GM18520 (cell line): ENCODE results near the gene SPAG4.
A peak's percentile ranks its signal among the peaks of the same experiment; 100 is the strongest.

ENCODE experiments used
- ATAC-seq: cut with Tn5 transposase; IDR thresholded peaks from one replicate; pipeline ENCODE4 v1.9.1; 2021; ENCODE audit not compliant: unreplicated experiment

The SPAG4 gene

GRCh38 chr20:35615667-35616464 lies at the start of gene SPAG4:
TSS of gene SPAG4 (plus strand) at chr20:35615829. CDS start at chr20:35616004, 175 bp downstream.
- ATAC-seq, result peak; percentile 73

GRCh38 chr20:35568645-35569044 lies 47.0 kb upstream of the SPAG4 start:
- ATAC-seq, result no peak

GRCh38 chr20:35571555-35571954 lies 44.1 kb upstream of the SPAG4 start:
- ATAC-seq, result no peak

GRCh38 chr20:35572838-35573237 lies 42.8 kb upstream of the SPAG4 start:
- ATAC-seq, result no peak

GRCh38 chr20:35575958-35576357 lies 39.7 kb upstream of the SPAG4 start:
- ATAC-seq, result no peak

GRCh38 chr20:35576816-35577215 lies 38.8 kb upstream of the SPAG4 start:
- ATAC-seq, result no peak

- ATAC-seq, result no peak
Observed at GRCh38 chr20:35578469-35578868, 37.2 kb upstream of the SPAG4 start.

GRCh38 chr20:35579196-35579595 lies 36.4 kb upstream of the SPAG4 start:
- ATAC-seq, result no peak

GRCh38 chr20:35582131-35582530 lies 33.5 kb upstream of the SPAG4 start:
- ATAC-seq, result no peak

- ATAC-seq, result no peak
Observed at GRCh38 chr20:35582741-35583404, 32.8 kb upstream of the SPAG4 start.

- ATAC-seq, result no peak
Observed at GRCh38 chr20:35583636-35584560, 31.7 kb upstream of the SPAG4 start.

- no peak for ATAC-seq
Observed at GRCh38 chr20:35586751-35587425, 28.7 kb upstream of the SPAG4 start.

GRCh38 chr20:35587436-35587835 lies 28.2 kb upstream of the SPAG4 start:
- no peak for ATAC-seq

- ATAC-seq, result no peak
Observed at GRCh38 chr20:35588397-35588796, 27.2 kb upstream of the SPAG4 start.

- ATAC-seq, result no peak
Observed at GRCh38 chr20:35592339-35592974, 23.2 kb upstream of the SPAG4 start.

- no peak for ATAC-seq
Observed at GRCh38 chr20:35595456-35595855, 20.2 kb upstream of the SPAG4 start.

- ATAC-seq, result no peak
Observed at GRCh38 chr20:35595901-35596300, 19.7 kb upstream of the SPAG4 start.

- no peak for ATAC-seq
Observed at GRCh38 chr20:35597186-35597585, 18.4 kb upstream of the SPAG4 start.

- ATAC-seq, result no peak
Observed at GRCh38 chr20:35598476-35598875, 17.2 kb upstream of the SPAG4 start.
